B cell (primary cell): ENCODE measurements around the gene RBM20. TPM values are rescaled to one million over a fixed set of nuclear protein-coding genes. Genes with fewer than 3 reads are reported as not detected.
A peak's percentile ranks its signal among the peaks of the same experiment; 100 is the strongest.

Experiments used
- ATAC-seq: fragments of 200-7000 bp; cut with Tn5 transposase; one replicate; pipeline ENCODE4 v1.10.0; 2021; ENCODE audit warnings: low read depth, mild to moderate bottlenecking, moderate number of reproducible peaks, moderate library complexity
- CTCF ChIA-PET: fragments of 350-600 bp; sonication (Branson Sonifier 250); formaldehyde crosslinking; loops from one replicate; lab custom pipeline; 2021; ENCODE audit warnings: antibody characterized with exemption, inconsistent platforms; lab: Charles Lee
- POLR2A ChIA-PET: fragments of 350-600 bp; sonication (Branson Sonifier 250); formaldehyde crosslinking; loops from one replicate; lab custom pipeline; 2021; ENCODE audit warnings: antibody characterized with exemption; lab: Charles Lee
- DNase-seq: peaks from one replicate; pipeline ENCODE4 v3.0.0; 2013
- H2AFZ ChIP-seq: 2 replicates; pipeline ENCODE4 v1.6.1; 2012; ENCODE audit warnings: mild to moderate bottlenecking, low read depth, low read length; ENCODE audit not compliant: insufficient read depth, poor library complexity, severe bottlenecking
- H3K27ac ChIP-seq, 2 donors: 1 replicate in 1 of 2; 2 replicates in 1 of 2; pipeline ENCODE4 v1.5.1; 2012 to 2013; ENCODE audit warnings: low read length in 2 of 2, mild to moderate bottlenecking in 2 of 2, moderate library complexity in 1 of 2
- H3K27me3 ChIP-seq, 4 experiments: fragments of 200-600 bp in 1 of 4; sonication (generic) in 1 of 4; replicated peaks in 1 of 4; 1 replicate in 2 of 4; 2 replicates in 2 of 4; pipeline versions ENCODE4 v1.6.1 to v1.7.0; 2013 to 2016; ENCODE audit warnings: low read length in 3 of 4, mild to moderate bottlenecking in 2 of 4, mixed read lengths in 1 of 4, moderate library complexity in 1 of 4; ENCODE audit not compliant: insufficient read depth in 4 of 4, control insufficient read depth in 3 of 4; ENCODE audit errors: control extremely low read depth in 1 of 4
- H3K36me3 ChIP-seq, 2 experiments: replicated peaks in 1 of 2; 1 replicate in 1 of 2; 2 replicates in 1 of 2; pipeline versions ENCODE4 v1.6.1 to v1.7.1; 2013; ENCODE audit warnings: low read length in 1 of 2; ENCODE audit not compliant: insufficient read depth in 2 of 2, control insufficient read depth in 1 of 2; ENCODE audit errors: control extremely low read depth in 1 of 2, extremely low read depth in 1 of 2
- H3K4me1 ChIP-seq, 2 donors: fragments of 200-600 bp in 1 of 2; sonication (generic) in 1 of 2; 1 replicate in 1 of 2; 2 replicates in 1 of 2; pipeline versions ENCODE4 v1.5.1 to v1.6.1; 2013 to 2017; ENCODE audit warnings: low read length in 2 of 2; ENCODE audit not compliant: control insufficient read depth in 2 of 2, insufficient read depth in 2 of 2
- H3K4me2 ChIP-seq: replicated peaks from 2 replicates; pipeline ENCODE3; 2012; ENCODE audit warnings: mild to moderate bottlenecking, low read depth, low read length; ENCODE audit not compliant: poor library complexity, severe bottlenecking
- H3K4me3 ChIP-seq, 5 experiments: fragments of 200-600 bp in 1 of 5; sonication (generic) in 1 of 5; 1 replicate in 3 of 5; 2 replicates in 2 of 5; pipeline versions ENCODE4 v1.5.1 to v1.7.0; 2011 to 2016; ENCODE audit warnings: low read length in 4 of 5, mild to moderate bottlenecking in 4 of 5, low read depth in 2 of 5, control low read depth in 1 of 5, moderate library complexity in 1 of 5; ENCODE audit not compliant: insufficient read depth in 1 of 5; ENCODE audit errors: control extremely low read depth in 1 of 5, extremely low read depth in 1 of 5
- H3K79me2 ChIP-seq: fragments of 200-600 bp; sonication (generic); one replicate; pipeline ENCODE4 v1.6.0; 2016; ENCODE audit warnings: low read length; ENCODE audit not compliant: control insufficient read depth, insufficient read depth
- H3K9ac ChIP-seq: fragments of 200-600 bp; sonication (generic); 2 replicates; pipeline ENCODE4 v1.6.1; 2017; ENCODE audit warnings: mild to moderate bottlenecking, low read length, moderate library complexity
- H3K9me3 ChIP-seq, 3 donors: one replicate each; pipeline versions ENCODE4 v1.6.1 to v1.7.1; 2013; ENCODE audit warnings: low read length in 2 of 3; ENCODE audit not compliant: control insufficient read depth in 2 of 3, insufficient read depth in 1 of 3; ENCODE audit errors: control extremely low read depth in 1 of 3
- H4K20me1 ChIP-seq: 2 replicates; pipeline ENCODE4 v1.6.0; 2012; ENCODE audit warnings: mild to moderate bottlenecking, low read length; ENCODE audit not compliant: insufficient read depth, control insufficient read depth, poor library complexity, severe bottlenecking
- H3K27ac Mint-ChIP-seq: one replicate; pipeline ENCODE4 v1.8.0; 2021; ENCODE audit warnings: mixed read lengths
- H3K27me3 Mint-ChIP-seq: one replicate; pipeline ENCODE4 v1.8.0; 2021; ENCODE audit warnings: mixed read lengths
- H3K4me1 Mint-ChIP-seq: one replicate; pipeline ENCODE4 v1.8.0; 2021; ENCODE audit warnings: mixed read lengths
- H3K4me3 Mint-ChIP-seq: one replicate; pipeline ENCODE4 v1.8.0; 2021; ENCODE audit warnings: mixed read lengths
- H3K9me3 Mint-ChIP-seq: one replicate; pipeline ENCODE4 v1.8.0; 2022; ENCODE audit warnings: mixed read lengths; ENCODE audit not compliant: insufficient read depth
- EZH2 ChIP-seq: IDR thresholded peaks from 2 replicates; pipeline ENCODE4 v1.6.1; 2012; ENCODE audit warnings: borderline replicate concordance, low read depth, mild to moderate bottlenecking, moderate library complexity, low read length; ENCODE audit not compliant: insufficient read depth, poor library complexity, severe bottlenecking
- WGBS: methylation state at CpG from one replicate; pipeline ENCODE4 v1.1.5; 2013; ENCODE audit warnings: missing lambda C conversion rate; ENCODE audit not compliant: insufficient coverage; 5-methylcytosine and 5-hydroxymethylcytosine counted together
- intact Hi-C: fragments of 100-400 bp; cut with micrococcal nuclease; formaldehyde crosslinking; loops from one replicate; pipeline ENCODE4 v1.10.0; 2022
- polyA plus RNA-seq: library from polyadenylated mRNA; depleted of rRNA; stranded (reverse); fragments of >200 nt; gene quantifications from 2 replicates; pipeline ENCODE4 v1.2.3, GENCODE V29; 2012
- total RNA-seq, 2 donors: library from RNA; stranded (reverse); fragments of 120-200 nt in 1 of 2; gene quantifications; 1 replicate in 1 of 2; 2 replicates in 1 of 2; pipeline versions ENCODE4 v1.2.3 to v1.2.4, GENCODE V29; 2013 to 2022
- TF ChIP-seq, protein P1 (sequence below): fragments of 200-600 bp; IDR thresholded peaks from one replicate; pipeline ENCODE4 v1.8.0; 2022; ENCODE audit warnings: antibody characterized with exemption, mild to moderate bottlenecking

Gene RBM20
- total and polyA plus RNA-seq, 2 donors (not counting 1 experiment from before 2014, with no cell fraction given) = not detected

DNA sequence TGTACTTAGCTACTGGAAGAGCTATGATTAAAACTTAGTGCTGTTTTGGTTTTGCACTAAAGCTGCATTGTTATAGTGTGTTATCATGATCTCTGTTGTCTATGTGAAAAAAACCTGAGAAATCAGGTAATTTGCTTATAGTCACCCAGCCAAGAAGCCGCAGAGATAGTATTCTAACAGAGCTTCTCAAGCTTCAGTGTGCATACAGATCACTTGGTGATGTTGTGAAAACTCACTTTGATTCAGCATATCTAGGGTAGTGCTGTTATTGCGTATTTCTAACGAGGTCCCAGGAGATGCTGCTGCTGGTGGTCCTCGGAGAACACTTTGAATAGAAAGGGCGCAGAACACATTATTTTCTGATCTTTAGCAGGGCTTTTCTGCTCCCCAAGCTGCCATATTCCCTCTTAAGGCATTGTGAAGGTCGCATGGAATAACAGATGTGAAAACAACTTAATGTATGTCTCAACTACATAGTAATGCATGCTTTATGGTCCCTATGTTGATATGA is 159.2 kb downstream of the RBM20 start:
- no peaks in the 10 kb centered on the region for H3K27me3 ChIP-seq
- POLR2A ChIA-PET = interaction anchor here (0.6 to 2.5 kb wide), 10 partner anchors 40 to 593 kb away, joined by 3 to 24 read pairs (median 4); partner anchors contain the start of gene BBIP1

More for the DNA sequence above, 159.2 kb downstream of the RBM20 start:
- Mint-ChIP-seq H3K4me1 (peaks cover 30% of the 10 kb centered on the region), H3K27ac (peak overlapping the region; percentile 57), H3K4me3 (peak overlapping the region; percentile 55), H3K27me3 (peaks cover 8% of the 10 kb centered on the region), H3K9me3 (no peaks in the 10 kb centered on the region)
- ATAC-seq (peak; percentile 59), DNase-seq (peak; percentile 63)
- Histone ChIP-seq H3K9me3 (no peaks in the 10 kb centered on the region), H3K4me2 (peak overlapping the region; percentile 57), H3K4me3 (peak overlapping the region in 2 of 5 experiments; percentile 10 to 28), H4K20me1 (no peaks in the 10 kb centered on the region), H3K79me2 (no peaks in the 10 kb centered on the region), H3K36me3 (no peaks in the 10 kb centered on the region), H2AFZ (no peak overlapping the region), H3K27ac (peak overlapping the region; percentile 45 to 56), H3K4me1 (peaks cover 24 to 30% of the 10 kb centered on the region in 2 donors), H3K9ac (peak overlapping the region; percentile 5)
- no peak for TF ChIP-seq EZH2
- TF ChIP-seq, protein P1, sequence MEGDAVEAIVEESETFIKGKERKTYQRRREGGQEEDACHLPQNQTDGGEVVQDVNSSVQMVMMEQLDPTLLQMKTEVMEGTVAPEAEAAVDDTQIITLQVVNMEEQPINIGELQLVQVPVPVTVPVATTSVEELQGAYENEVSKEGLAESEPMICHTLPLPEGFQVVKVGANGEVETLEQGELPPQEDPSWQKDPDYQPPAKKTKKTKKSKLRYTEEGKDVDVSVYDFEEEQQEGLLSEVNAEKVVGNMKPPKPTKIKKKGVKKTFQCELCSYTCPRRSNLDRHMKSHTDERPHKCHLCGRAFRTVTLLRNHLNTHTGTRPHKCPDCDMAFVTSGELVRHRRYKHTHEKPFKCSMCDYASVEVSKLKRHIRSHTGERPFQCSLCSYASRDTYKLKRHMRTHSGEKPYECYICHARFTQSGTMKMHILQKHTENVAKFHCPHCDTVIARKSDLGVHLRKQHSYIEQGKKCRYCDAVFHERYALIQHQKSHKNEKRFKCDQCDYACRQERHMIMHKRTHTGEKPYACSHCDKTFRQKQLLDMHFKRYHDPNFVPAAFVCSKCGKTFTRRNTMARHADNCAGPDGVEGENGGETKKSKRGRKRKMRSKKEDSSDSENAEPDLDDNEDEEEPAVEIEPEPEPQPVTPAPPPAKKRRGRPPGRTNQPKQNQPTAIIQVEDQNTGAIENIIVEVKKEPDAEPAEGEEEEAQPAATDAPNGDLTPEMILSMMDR = no peak
- intact Hi-C loops = loop anchor here (1.0 to 5.0 kb wide), 4 partner anchors 40 to 69 kb away; no protein-coding TSS in a partner anchor
- WGBS = 68% methylated on average over 5 of the region's 6 CpGs
- CTCF ChIA-PET = interaction anchor here (0.7 to 5.4 kb wide), 32 partner anchors 9 to 254 kb away, joined by 3 to 169 read pairs (median 8); partner anchors contain the start of gene PDCD4
